Measurements from ENCODE around the gene ABLIM1.

DNA sequence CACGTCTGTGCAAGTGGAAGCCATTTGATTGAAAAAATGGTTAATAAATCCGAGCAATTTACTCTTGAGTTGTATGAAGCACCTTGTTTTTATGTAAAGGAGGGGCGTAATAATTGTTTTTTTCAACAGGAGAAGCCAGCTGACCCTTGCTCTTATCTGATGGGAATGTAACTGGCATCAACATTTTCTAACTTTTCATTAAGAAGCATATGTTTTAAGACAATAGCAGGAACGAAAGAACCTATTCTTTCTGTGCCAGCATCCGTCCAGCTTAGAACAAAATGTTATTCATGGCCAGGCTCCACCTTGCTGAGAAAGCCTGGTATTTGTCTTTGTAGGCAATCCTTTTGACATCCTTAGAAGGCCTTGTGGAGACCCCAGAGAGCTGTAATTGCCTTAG, 231.6 kb downstream of the ABLIM1 start:
- TF ChIP-seq CTCF (IDR thresholded peaks at IDR 0.05; ENCODE audit: insufficient read depth, low read depth, low read length) (no peak), EZH2 (IDR thresholded peaks at IDR 0.05; ENCODE audit: insufficient read depth, low read length) (no peak)
